B cell (primary cell): ENCODE results near the gene HLA-DPB1. TPM values are rescaled to one million over a fixed set of nuclear protein-coding genes. Genes with fewer than 3 reads are reported as not detected.

ENCODE experiments used
- ATAC-seq: fragments of 200-7000 bp; cut with Tn5 transposase; one replicate; pipeline ENCODE4 v1.10.0; 2021; ENCODE audit warnings: low read depth, mild to moderate bottlenecking, moderate number of reproducible peaks, moderate library complexity
- CTCF ChIA-PET: fragments of 350-600 bp; sonication (Branson Sonifier 250); formaldehyde crosslinking; loops from one replicate; lab custom pipeline; 2021; ENCODE audit warnings: antibody characterized with exemption, inconsistent platforms; lab: Charles Lee
- POLR2A ChIA-PET: fragments of 350-600 bp; sonication (Branson Sonifier 250); formaldehyde crosslinking; loops from one replicate; lab custom pipeline; 2021; ENCODE audit warnings: antibody characterized with exemption; lab: Charles Lee
- DNase-seq: peaks from one replicate; pipeline ENCODE4 v3.0.0; 2013
- H2AFZ ChIP-seq: 2 replicates; pipeline ENCODE4 v1.6.1; 2012; ENCODE audit warnings: mild to moderate bottlenecking, low read depth, low read length; ENCODE audit not compliant: insufficient read depth, poor library complexity, severe bottlenecking
- H3K27ac ChIP-seq, 2 donors: 1 replicate in 1 of 2; 2 replicates in 1 of 2; pipeline ENCODE4 v1.5.1; 2012 to 2013; ENCODE audit warnings: low read length in 2 of 2, mild to moderate bottlenecking in 2 of 2, moderate library complexity in 1 of 2
- H3K27me3 ChIP-seq, 4 experiments: fragments of 200-600 bp in 1 of 4; sonication (generic) in 1 of 4; replicated peaks in 1 of 4; 1 replicate in 2 of 4; 2 replicates in 2 of 4; pipeline versions ENCODE4 v1.6.1 to v1.7.0; 2013 to 2016; ENCODE audit warnings: low read length in 3 of 4, mild to moderate bottlenecking in 2 of 4, mixed read lengths in 1 of 4, moderate library complexity in 1 of 4; ENCODE audit not compliant: insufficient read depth in 4 of 4, control insufficient read depth in 3 of 4; ENCODE audit errors: control extremely low read depth in 1 of 4
- H3K36me3 ChIP-seq, 2 experiments: replicated peaks in 1 of 2; 1 replicate in 1 of 2; 2 replicates in 1 of 2; pipeline versions ENCODE4 v1.6.1 to v1.7.1; 2013; ENCODE audit warnings: low read length in 1 of 2; ENCODE audit not compliant: insufficient read depth in 2 of 2, control insufficient read depth in 1 of 2; ENCODE audit errors: control extremely low read depth in 1 of 2, extremely low read depth in 1 of 2
- H3K4me1 ChIP-seq, 2 donors: fragments of 200-600 bp in 1 of 2; sonication (generic) in 1 of 2; 1 replicate in 1 of 2; 2 replicates in 1 of 2; pipeline versions ENCODE4 v1.5.1 to v1.6.1; 2013 to 2017; ENCODE audit warnings: low read length in 2 of 2; ENCODE audit not compliant: control insufficient read depth in 2 of 2, insufficient read depth in 2 of 2
- H3K4me2 ChIP-seq: replicated peaks from 2 replicates; pipeline ENCODE3; 2012; ENCODE audit warnings: mild to moderate bottlenecking, low read depth, low read length; ENCODE audit not compliant: poor library complexity, severe bottlenecking
- H3K4me3 ChIP-seq, 5 experiments: fragments of 200-600 bp in 1 of 5; sonication (generic) in 1 of 5; 1 replicate in 3 of 5; 2 replicates in 2 of 5; pipeline versions ENCODE4 v1.5.1 to v1.7.0; 2011 to 2016; ENCODE audit warnings: low read length in 4 of 5, mild to moderate bottlenecking in 4 of 5, low read depth in 2 of 5, control low read depth in 1 of 5, moderate library complexity in 1 of 5; ENCODE audit not compliant: insufficient read depth in 1 of 5; ENCODE audit errors: control extremely low read depth in 1 of 5, extremely low read depth in 1 of 5
- H3K79me2 ChIP-seq: fragments of 200-600 bp; sonication (generic); one replicate; pipeline ENCODE4 v1.6.0; 2016; ENCODE audit warnings: low read length; ENCODE audit not compliant: control insufficient read depth, insufficient read depth
- H3K9ac ChIP-seq: fragments of 200-600 bp; sonication (generic); 2 replicates; pipeline ENCODE4 v1.6.1; 2017; ENCODE audit warnings: mild to moderate bottlenecking, low read length, moderate library complexity
- H3K9me3 ChIP-seq, 3 donors: one replicate each; pipeline versions ENCODE4 v1.6.1 to v1.7.1; 2013; ENCODE audit warnings: low read length in 2 of 3; ENCODE audit not compliant: control insufficient read depth in 2 of 3, insufficient read depth in 1 of 3; ENCODE audit errors: control extremely low read depth in 1 of 3
- H4K20me1 ChIP-seq: 2 replicates; pipeline ENCODE4 v1.6.0; 2012; ENCODE audit warnings: mild to moderate bottlenecking, low read length; ENCODE audit not compliant: insufficient read depth, control insufficient read depth, poor library complexity, severe bottlenecking
- H3K27ac Mint-ChIP-seq: one replicate; pipeline ENCODE4 v1.8.0; 2021; ENCODE audit warnings: mixed read lengths
- H3K27me3 Mint-ChIP-seq: one replicate; pipeline ENCODE4 v1.8.0; 2021; ENCODE audit warnings: mixed read lengths
- H3K4me1 Mint-ChIP-seq: one replicate; pipeline ENCODE4 v1.8.0; 2021; ENCODE audit warnings: mixed read lengths
- H3K4me3 Mint-ChIP-seq: one replicate; pipeline ENCODE4 v1.8.0; 2021; ENCODE audit warnings: mixed read lengths
- H3K9me3 Mint-ChIP-seq: one replicate; pipeline ENCODE4 v1.8.0; 2022; ENCODE audit warnings: mixed read lengths; ENCODE audit not compliant: insufficient read depth
- EZH2 ChIP-seq: IDR thresholded peaks from 2 replicates; pipeline ENCODE4 v1.6.1; 2012; ENCODE audit warnings: borderline replicate concordance, low read depth, mild to moderate bottlenecking, moderate library complexity, low read length; ENCODE audit not compliant: insufficient read depth, poor library complexity, severe bottlenecking
- WGBS: methylation state at CpG from one replicate; pipeline ENCODE4 v1.1.5; 2013; ENCODE audit warnings: missing lambda C conversion rate; ENCODE audit not compliant: insufficient coverage; 5-methylcytosine and 5-hydroxymethylcytosine counted together
- intact Hi-C: fragments of 100-400 bp; cut with micrococcal nuclease; formaldehyde crosslinking; loops from one replicate; pipeline ENCODE4 v1.10.0; 2022
- polyA plus RNA-seq: library from polyadenylated mRNA; depleted of rRNA; stranded (reverse); fragments of >200 nt; gene quantifications from 2 replicates; pipeline ENCODE4 v1.2.3, GENCODE V29; 2012
- total RNA-seq, 2 donors: library from RNA; stranded (reverse); fragments of 120-200 nt in 1 of 2; gene quantifications; 1 replicate in 1 of 2; 2 replicates in 1 of 2; pipeline versions ENCODE4 v1.2.3 to v1.2.4, GENCODE V29; 2013 to 2022
- TF ChIP-seq, protein P1 (sequence below): fragments of 200-600 bp; IDR thresholded peaks from one replicate; pipeline ENCODE4 v1.8.0; 2022; ENCODE audit warnings: antibody characterized with exemption, mild to moderate bottlenecking

Gene HLA-DPB1
- total and polyA plus RNA-seq, 2 donors (not counting 1 experiment from before 2014, with no cell fraction given), result 1,104 to 1,578 TPM

DNA sequence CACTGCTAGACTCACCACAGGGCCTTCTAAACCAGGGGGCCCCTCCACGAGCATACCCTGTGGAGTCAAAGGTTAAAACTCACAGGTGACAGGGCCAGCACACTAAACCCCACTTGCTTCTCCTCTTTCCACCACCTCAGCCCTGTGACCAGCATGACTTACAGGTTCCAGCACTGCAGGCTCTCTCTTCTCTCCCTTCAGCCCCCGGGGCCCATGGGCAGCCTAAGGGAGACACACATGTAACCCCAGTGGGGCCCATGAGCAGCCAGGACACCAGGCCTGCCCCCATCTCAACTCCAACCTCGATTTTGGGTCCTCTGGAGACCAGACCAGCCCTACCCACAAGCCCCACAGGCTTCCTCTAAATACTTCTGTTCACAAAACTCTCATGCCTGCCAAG is 28.0 kb downstream of the HLA-DPB1 start:
- Histone ChIP-seq H2AFZ (no peak overlapping the region), H3K79me2 (no peaks in the 10 kb centered on the region), H3K27ac (no peak overlapping the region), H3K4me2 (no peak overlapping the region), H3K36me3 (no peaks in the 10 kb centered on the region), H3K9me3 (peaks cover 3 to 25% (median 6%) of the 10 kb centered on the region in 3 donors), H3K9ac (no peak overlapping the region), H3K4me1 (peaks cover 0 to 5% of the 10 kb centered on the region in 2 donors), H3K4me3 (no peak overlapping the region), H4K20me1 (no peaks in the 10 kb centered on the region), H3K27me3 (no peaks in the 10 kb centered on the region)
- intact Hi-C loops, result no loop called here
- ATAC-seq, result no peak
- TF ChIP-seq, protein P1, sequence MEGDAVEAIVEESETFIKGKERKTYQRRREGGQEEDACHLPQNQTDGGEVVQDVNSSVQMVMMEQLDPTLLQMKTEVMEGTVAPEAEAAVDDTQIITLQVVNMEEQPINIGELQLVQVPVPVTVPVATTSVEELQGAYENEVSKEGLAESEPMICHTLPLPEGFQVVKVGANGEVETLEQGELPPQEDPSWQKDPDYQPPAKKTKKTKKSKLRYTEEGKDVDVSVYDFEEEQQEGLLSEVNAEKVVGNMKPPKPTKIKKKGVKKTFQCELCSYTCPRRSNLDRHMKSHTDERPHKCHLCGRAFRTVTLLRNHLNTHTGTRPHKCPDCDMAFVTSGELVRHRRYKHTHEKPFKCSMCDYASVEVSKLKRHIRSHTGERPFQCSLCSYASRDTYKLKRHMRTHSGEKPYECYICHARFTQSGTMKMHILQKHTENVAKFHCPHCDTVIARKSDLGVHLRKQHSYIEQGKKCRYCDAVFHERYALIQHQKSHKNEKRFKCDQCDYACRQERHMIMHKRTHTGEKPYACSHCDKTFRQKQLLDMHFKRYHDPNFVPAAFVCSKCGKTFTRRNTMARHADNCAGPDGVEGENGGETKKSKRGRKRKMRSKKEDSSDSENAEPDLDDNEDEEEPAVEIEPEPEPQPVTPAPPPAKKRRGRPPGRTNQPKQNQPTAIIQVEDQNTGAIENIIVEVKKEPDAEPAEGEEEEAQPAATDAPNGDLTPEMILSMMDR, result no peak
- no peak for TF ChIP-seq EZH2
- Mint-ChIP-seq H3K27ac (no peak overlapping the region), H3K27me3 (peaks cover 10% of the 10 kb centered on the region), H3K4me1 (peaks cover 6% of the 10 kb centered on the region), H3K4me3 (no peak overlapping the region), H3K9me3 (peaks cover 30% of the 10 kb centered on the region)
- WGBS, result 51% methylated on average over 3 of the region's 3 CpGs
- CTCF ChIA-PET, result no interaction called here
- POLR2A ChIA-PET, result no interaction called here
- DNase-seq, result no peak

DNA sequence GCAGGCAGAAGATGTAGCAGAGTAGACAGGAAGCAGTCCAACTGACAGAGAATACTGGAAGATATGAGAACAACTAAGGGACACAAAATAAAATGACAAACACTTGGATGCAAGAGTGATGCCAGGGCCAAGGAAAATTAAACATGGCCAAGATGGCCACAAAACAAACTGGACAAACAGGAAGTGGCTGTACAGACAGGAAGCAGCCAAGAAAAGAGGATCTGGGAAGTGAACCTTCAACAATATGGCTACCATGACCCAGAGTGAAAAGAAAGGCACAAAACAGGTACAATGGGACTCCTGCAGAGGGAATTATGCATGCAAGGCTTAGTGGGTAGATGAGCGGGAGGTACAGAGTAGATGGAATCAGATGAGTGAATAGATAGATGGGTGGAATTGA is 29.1 kb downstream of the HLA-DPB1 start:
- peaks cover 24% of the 10 kb centered on the region for H3K9me3 Mint-ChIP-seq
- Histone ChIP-seq H3K27me3 (no peaks in the 10 kb centered on the region), H3K79me2 (no peaks in the 10 kb centered on the region), H2AFZ (no peak overlapping the region), H3K9me3 (peaks cover 3 to 18% (median 6%) of the 10 kb centered on the region in 3 donors), H3K4me1 (peaks cover 0 to 5% of the 10 kb centered on the region in 2 donors), H4K20me1 (no peaks in the 10 kb centered on the region), H3K4me2 (no peak overlapping the region), H3K9ac (no peak overlapping the region), H3K27ac (no peak overlapping the region), H3K36me3 (no peaks in the 10 kb centered on the region), H3K4me3 (no peak overlapping the region)
- intact Hi-C loops, result no loop called here
- POLR2A ChIA-PET, result no interaction called here
- WGBS, result 100% methylated on average over 1 of the region's 1 CpG
- TF ChIP-seq, protein P1, result no peak
- no peak for TF ChIP-seq EZH2
- CTCF ChIA-PET, result no interaction called here
- no peak overlapping the region for H3K27ac Mint-ChIP-seq
- H3K27me3 Mint-ChIP-seq, result peaks cover 10% of the 10 kb centered on the region
- peaks cover 6% of the 10 kb centered on the region for H3K4me1 Mint-ChIP-seq
- no peak for ATAC-seq
- DNase-seq, result no peak
- no peak overlapping the region for H3K4me3 Mint-ChIP-seq
